ENCODE results near the gene ZNF827. TPM values are rescaled to one million over a fixed set of nuclear protein-coding genes. Genes with fewer than 3 reads are reported as not detected.
A peak's percentile ranks its signal among the peaks of the same experiment; 100 is the strongest.

The ZNF827 gene
- total and polyA plus RNA-seq, 4 experiments from 2014 or later, result 1.4 to 27.3 (median 14.0) TPM

GRCh38 chr4:145863191-145863590 is 75.4 kb downstream of the ZNF827 start:
- no peaks in the 10 kb centered on the region for H3K9me3 Mint-ChIP-seq

GRCh38 chr4:145861336-145862318 is 77.0 kb downstream of the ZNF827 start:
- no peak overlapping the region for H3K4me3 ChIP-seq (ENCODE audit: low read length in 2 of 2)
- ChIA-PET CTCF (ENCODE audit: partially characterized antibody) (no interaction called here), POLR2A (ENCODE audit: partially characterized antibody) (no interaction called here)
- Mint-ChIP-seq H3K27ac (no peak overlapping the region), H3K27me3 (no peaks in the 10 kb centered on the region), H3K9me3 (no peaks in the 10 kb centered on the region), H3K36me3 (peaks cover 26% of the 10 kb centered on the region in 2 donors), H3K4me1 (no peaks in the 10 kb centered on the region), H3K4me3 (no peak overlapping the region)
- H3K4me1 ChIP-seq (ENCODE audit: insufficient read depth, low read length), result no peaks in the 10 kb centered on the region
- no peaks in the 10 kb centered on the region for H3K9me3 ChIP-seq (ENCODE audit: control insufficient read depth in 1 of 2, low read length in 2 of 2)
- intact Hi-C loops (cut with micrococcal nuclease), result no loop called here
- no peak overlapping the region for H3K27ac ChIP-seq (ENCODE audit: low read depth, low read length)
- DNase-seq, result no peak
- no peaks in the 10 kb centered on the region for H3K27me3 ChIP-seq (ENCODE audit: insufficient read depth, low read length)
- H3K36me3 ChIP-seq (ENCODE audit: insufficient read depth, low read length), result no peaks in the 10 kb centered on the region

More at GRCh38 chr4:145863191-145863590, 75.4 kb downstream of the ZNF827 start:
- no peak overlapping the region for H3K4me3 Mint-ChIP-seq
- no peaks in the 10 kb centered on the region for H3K4me1 Mint-ChIP-seq
- H3K36me3 ChIP-seq (ENCODE audit: insufficient read depth, low read length), result no peaks in the 10 kb centered on the region
- no peaks in the 10 kb centered on the region for H3K27me3 ChIP-seq (ENCODE audit: insufficient read depth, low read length)
- H3K4me1 ChIP-seq (ENCODE audit: insufficient read depth, low read length), result no peaks in the 10 kb centered on the region
- H3K36me3 Mint-ChIP-seq, result peaks cover 22 to 30% of the 10 kb centered on the region in 2 donors
- DNase-seq, result no peak
- intact Hi-C loops (cut with micrococcal nuclease), result no loop called here
- peak overlapping the region in 1 of 7 donors; percentile 4 for H3K27ac Mint-ChIP-seq
- H3K27me3 Mint-ChIP-seq, result no peaks in the 10 kb centered on the region
- no peaks in the 10 kb centered on the region for H3K9me3 ChIP-seq (ENCODE audit: control insufficient read depth in 1 of 2, low read length in 2 of 2)
- no peak overlapping the region for H3K27ac ChIP-seq (ENCODE audit: low read depth, low read length)
- ChIA-PET POLR2A (ENCODE audit: partially characterized antibody) (no interaction called here), CTCF (ENCODE audit: partially characterized antibody) (no interaction called here)
- H3K4me3 ChIP-seq (ENCODE audit: low read length in 2 of 2), result no peak overlapping the region

GRCh38 chr4:145860897-145861296 is 77.7 kb downstream of the ZNF827 start:
- no peak for DNase-seq
- Histone ChIP-seq H3K36me3 (ENCODE audit: insufficient read depth, low read length) (no peaks in the 10 kb centered on the region), H3K4me1 (ENCODE audit: insufficient read depth, low read length) (no peaks in the 10 kb centered on the region), H3K9me3 (ENCODE audit: control insufficient read depth in 1 of 2, low read length in 2 of 2) (no peaks in the 10 kb centered on the region), H3K27ac (ENCODE audit: low read depth, low read length) (no peak overlapping the region), H3K27me3 (ENCODE audit: insufficient read depth, low read length) (no peaks in the 10 kb centered on the region), H3K4me3 (ENCODE audit: low read length in 2 of 2) (no peak overlapping the region)
- Mint-ChIP-seq H3K36me3 (peaks cover 25 to 26% of the 10 kb centered on the region in 2 donors), H3K9me3 (no peaks in the 10 kb centered on the region), H3K27me3 (no peaks in the 10 kb centered on the region), H3K27ac (no peak overlapping the region), H3K4me1 (no peaks in the 10 kb centered on the region), H3K4me3 (no peak overlapping the region)
- ChIA-PET CTCF (ENCODE audit: partially characterized antibody) (no interaction called here), POLR2A (ENCODE audit: partially characterized antibody) (no interaction called here)
- intact Hi-C loops (cut with micrococcal nuclease), result no loop called here

GRCh38 chr4:145860446-145860845 is 78.2 kb downstream of the ZNF827 start:
- no peak for DNase-seq
- no peaks in the 10 kb centered on the region for H3K4me1 ChIP-seq (ENCODE audit: insufficient read depth, low read length)
- no peak overlapping the region for H3K4me3 ChIP-seq (ENCODE audit: low read length in 2 of 2)
- H3K4me1 Mint-ChIP-seq, result no peaks in the 10 kb centered on the region
- no peak overlapping the region for H3K27ac Mint-ChIP-seq
- H3K36me3 Mint-ChIP-seq, result peaks cover 25 to 26% of the 10 kb centered on the region in 2 donors
- ChIA-PET CTCF (ENCODE audit: partially characterized antibody) (no interaction called here), POLR2A (ENCODE audit: partially characterized antibody) (no interaction called here)
- no peaks in the 10 kb centered on the region for H3K9me3 Mint-ChIP-seq
- intact Hi-C loops (cut with micrococcal nuclease), result no loop called here
- H3K36me3 ChIP-seq (ENCODE audit: insufficient read depth, low read length), result no peaks in the 10 kb centered on the region
- no peaks in the 10 kb centered on the region for H3K27me3 ChIP-seq (ENCODE audit: insufficient read depth, low read length)
- H3K27me3 Mint-ChIP-seq, result no peaks in the 10 kb centered on the region
- no peak overlapping the region for H3K4me3 Mint-ChIP-seq
- H3K27ac ChIP-seq (ENCODE audit: low read depth, low read length), result no peak overlapping the region
- H3K9me3 ChIP-seq (ENCODE audit: control insufficient read depth in 1 of 2, low read length in 2 of 2), result no peaks in the 10 kb centered on the region

- no peaks in the 10 kb centered on the region for H3K27me3 ChIP-seq (ENCODE audit: insufficient read depth, low read length)
- H3K27ac ChIP-seq (ENCODE audit: low read depth, low read length), result no peak overlapping the region
- Mint-ChIP-seq H3K27ac (no peak overlapping the region), H3K4me3 (no peak overlapping the region), H3K36me3 (peaks cover 25 to 26% of the 10 kb centered on the region in 2 donors), H3K4me1 (no peaks in the 10 kb centered on the region), H3K9me3 (no peaks in the 10 kb centered on the region), H3K27me3 (no peaks in the 10 kb centered on the region)
- intact Hi-C loops (cut with micrococcal nuclease), result no loop called here
- POLR2A ChIA-PET (ENCODE audit: partially characterized antibody), result no interaction called here
- CTCF ChIA-PET (ENCODE audit: partially characterized antibody), result no interaction called here
- no peak for DNase-seq
- no peaks in the 10 kb centered on the region for H3K4me1 ChIP-seq (ENCODE audit: insufficient read depth, low read length)
- no peaks in the 10 kb centered on the region for H3K9me3 ChIP-seq (ENCODE audit: control insufficient read depth in 1 of 2, low read length in 2 of 2)
- H3K4me3 ChIP-seq (ENCODE audit: low read length in 2 of 2), result no peak overlapping the region
- no peaks in the 10 kb centered on the region for H3K36me3 ChIP-seq (ENCODE audit: insufficient read depth, low read length)
Measured at GRCh38 chr4:145859926-145860325, 78.7 kb downstream of the ZNF827 start.

GRCh38 chr4:145859426-145859825 is 79.2 kb downstream of the ZNF827 start:
- no peaks in the 10 kb centered on the region for H3K9me3 Mint-ChIP-seq
- H3K4me1 Mint-ChIP-seq, result no peaks in the 10 kb centered on the region
- Histone ChIP-seq H3K4me3 (ENCODE audit: low read length in 2 of 2) (no peak overlapping the region), H3K4me1 (ENCODE audit: insufficient read depth, low read length) (no peaks in the 10 kb centered on the region), H3K27me3 (ENCODE audit: insufficient read depth, low read length) (no peaks in the 10 kb centered on the region), H3K27ac (ENCODE audit: low read depth, low read length) (no peak overlapping the region), H3K36me3 (ENCODE audit: insufficient read depth, low read length) (no peaks in the 10 kb centered on the region), H3K9me3 (ENCODE audit: control insufficient read depth in 1 of 2, low read length in 2 of 2) (no peaks in the 10 kb centered on the region)
- ChIA-PET POLR2A (ENCODE audit: partially characterized antibody) (no interaction called here), CTCF (ENCODE audit: partially characterized antibody) (no interaction called here)
- H3K27ac Mint-ChIP-seq, result no peak overlapping the region
- H3K27me3 Mint-ChIP-seq, result no peaks in the 10 kb centered on the region
- intact Hi-C loops (cut with micrococcal nuclease), result no loop called here
- DNase-seq, result no peak
- peaks cover 25 to 26% of the 10 kb centered on the region in 2 donors for H3K36me3 Mint-ChIP-seq
- no peak overlapping the region for H3K4me3 Mint-ChIP-seq

GRCh38 chr4:145852256-145852839 is 86.3 kb downstream of the ZNF827 start:
- Mint-ChIP-seq H3K27me3 (no peaks in the 10 kb centered on the region), H3K36me3 (peaks cover 21 to 24% of the 10 kb centered on the region in 2 donors), H3K4me3 (no peak overlapping the region), H3K9me3 (peaks cover 0 to 2% (median 0%) of the 10 kb centered on the region in 8 donors), H3K4me1 (no peaks in the 10 kb centered on the region), H3K27ac (no peak overlapping the region)
- Histone ChIP-seq H3K27ac (ENCODE audit: low read depth, low read length) (no peak overlapping the region), H3K4me3 (ENCODE audit: low read length in 2 of 2) (no peak overlapping the region), H3K36me3 (ENCODE audit: insufficient read depth, low read length) (no peaks in the 10 kb centered on the region), H3K27me3 (ENCODE audit: insufficient read depth, low read length) (no peaks in the 10 kb centered on the region), H3K4me1 (ENCODE audit: insufficient read depth, low read length) (no peaks in the 10 kb centered on the region), H3K9me3 (ENCODE audit: control insufficient read depth in 1 of 2, low read length in 2 of 2) (no peaks in the 10 kb centered on the region)
- CTCF ChIA-PET (ENCODE audit: partially characterized antibody), result no interaction called here
- DNase-seq, result no peak
- intact Hi-C loops (cut with micrococcal nuclease), result no loop called here
- POLR2A ChIA-PET (ENCODE audit: partially characterized antibody), result no interaction called here

Measured in CD4-positive, alpha-beta memory T cell (primary cell).